ENCODE measurements around the gene IGSF9B.

The IGSF9B gene

DNA sequence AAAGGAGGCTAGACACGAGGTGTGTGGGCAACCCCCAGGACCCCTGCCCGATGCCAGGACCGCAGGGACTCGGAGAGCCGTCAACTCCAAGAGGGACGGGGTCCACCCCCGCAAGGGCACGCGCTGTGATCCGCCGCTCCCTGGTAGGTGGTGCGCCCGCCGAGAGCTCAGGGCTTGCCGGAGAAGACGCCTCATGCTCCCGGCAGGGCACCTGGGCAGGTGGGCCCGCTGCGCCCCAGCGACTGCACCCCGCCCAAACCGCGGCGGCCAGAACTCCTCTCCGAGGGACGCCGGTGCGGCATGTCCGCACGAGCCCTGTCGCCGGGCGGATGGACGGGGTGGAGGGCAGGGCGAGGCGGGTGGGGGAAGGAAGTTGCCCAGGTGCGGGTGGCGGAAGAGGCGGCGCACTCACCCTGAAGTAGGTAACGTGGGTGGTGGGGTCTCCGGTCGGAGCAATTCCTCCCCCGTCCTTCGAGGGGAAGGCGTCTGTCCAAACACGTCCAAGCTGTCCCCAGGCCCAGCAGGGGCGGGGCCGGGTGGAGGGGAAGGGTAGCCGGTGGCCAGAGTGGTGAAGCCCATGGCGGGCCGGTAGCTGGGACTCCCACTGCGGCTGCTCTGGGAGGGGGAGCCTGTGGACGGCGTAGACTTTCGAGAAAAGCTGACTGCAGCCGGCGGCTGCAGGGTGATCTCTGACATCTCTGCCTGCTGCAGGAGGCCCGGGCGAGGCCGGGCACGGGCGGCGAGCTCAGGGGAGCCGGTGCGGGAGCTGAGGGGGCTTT, 37.2 kb downstream of the IGSF9B start:
- H3K27ac ChIP-seq (ENCODE audit: low read length), result no peak overlapping the region
- no peak overlapping the region for H3K4me3 ChIP-seq (ENCODE audit: low read length in 2 of 2)
- H3K36me3 ChIP-seq (ENCODE audit: control insufficient read depth in 2 of 2, insufficient read depth in 2 of 2, low read length in 2 of 2), result peaks cover 43 to 54% of the 10 kb centered on the region in 2 donors

DNA sequence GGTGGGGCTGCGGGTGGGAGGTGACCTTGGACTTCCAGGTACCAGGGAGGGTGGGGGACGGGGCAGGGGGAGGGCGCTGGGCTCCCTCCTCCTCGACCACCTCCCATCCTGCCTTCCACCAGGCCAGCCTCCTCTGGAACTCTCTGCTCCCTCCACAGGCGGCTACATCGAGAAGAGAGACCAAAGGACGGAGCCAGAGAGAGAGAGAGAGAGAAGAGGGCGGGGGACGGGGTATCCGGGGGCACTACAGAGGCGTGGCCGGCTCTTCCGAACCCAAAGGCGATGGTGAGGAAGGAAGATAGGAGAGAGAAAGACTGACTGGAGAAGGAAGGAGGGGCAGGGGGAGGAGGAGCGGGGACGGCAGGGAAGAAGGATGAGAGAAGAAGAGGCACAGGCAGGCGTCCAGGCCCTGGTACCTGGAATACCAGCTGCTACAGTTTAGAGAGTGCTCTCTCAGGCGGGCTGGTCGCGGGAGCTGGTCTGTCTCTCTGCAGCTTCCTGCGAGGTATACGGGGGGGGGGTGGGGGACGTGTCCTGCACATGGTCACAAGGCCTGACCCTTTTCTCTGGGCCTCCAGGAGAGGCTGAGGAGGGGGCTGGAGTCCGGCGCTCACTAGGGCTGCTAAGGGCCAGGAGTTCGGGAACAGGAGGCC, 38.0 kb downstream of the IGSF9B start:
- no peak overlapping the region for H3K4me3 ChIP-seq (ENCODE audit: low read length in 2 of 2)
- H3K27ac ChIP-seq (ENCODE audit: low read length), result no peak overlapping the region
- no peaks in the 10 kb centered on the region for H3K27me3 ChIP-seq (ENCODE audit: control insufficient read depth in 1 of 2, insufficient read depth in 2 of 2, low read length in 2 of 2)
- H3K4me1 ChIP-seq (ENCODE audit: control insufficient read depth, insufficient read depth, low read length), result no peaks in the 10 kb centered on the region
- peaks cover 48 to 56% of the 10 kb centered on the region in 2 donors for H3K36me3 ChIP-seq (ENCODE audit: control insufficient read depth in 2 of 2, insufficient read depth in 2 of 2, low read length in 2 of 2)
- H3K9me3 ChIP-seq (ENCODE audit: control insufficient read depth in 2 of 2, low read length in 2 of 2), result no peaks in the 10 kb centered on the region
- no peak overlapping the region for H3K9ac ChIP-seq (ENCODE audit: low read length in 2 of 2)

More for the DNA sequence above, 37.2 kb downstream of the IGSF9B start:
- H3K9me3 ChIP-seq (ENCODE audit: control insufficient read depth in 2 of 2, low read length in 2 of 2), result no peaks in the 10 kb centered on the region
- no peaks in the 10 kb centered on the region for H3K4me1 ChIP-seq (ENCODE audit: control insufficient read depth, insufficient read depth, low read length)
- no peaks in the 10 kb centered on the region for H3K27me3 ChIP-seq (ENCODE audit: control insufficient read depth in 1 of 2, insufficient read depth in 2 of 2, low read length in 2 of 2)
- H3K9ac ChIP-seq (ENCODE audit: low read length in 2 of 2), result no peak overlapping the region

DNA sequence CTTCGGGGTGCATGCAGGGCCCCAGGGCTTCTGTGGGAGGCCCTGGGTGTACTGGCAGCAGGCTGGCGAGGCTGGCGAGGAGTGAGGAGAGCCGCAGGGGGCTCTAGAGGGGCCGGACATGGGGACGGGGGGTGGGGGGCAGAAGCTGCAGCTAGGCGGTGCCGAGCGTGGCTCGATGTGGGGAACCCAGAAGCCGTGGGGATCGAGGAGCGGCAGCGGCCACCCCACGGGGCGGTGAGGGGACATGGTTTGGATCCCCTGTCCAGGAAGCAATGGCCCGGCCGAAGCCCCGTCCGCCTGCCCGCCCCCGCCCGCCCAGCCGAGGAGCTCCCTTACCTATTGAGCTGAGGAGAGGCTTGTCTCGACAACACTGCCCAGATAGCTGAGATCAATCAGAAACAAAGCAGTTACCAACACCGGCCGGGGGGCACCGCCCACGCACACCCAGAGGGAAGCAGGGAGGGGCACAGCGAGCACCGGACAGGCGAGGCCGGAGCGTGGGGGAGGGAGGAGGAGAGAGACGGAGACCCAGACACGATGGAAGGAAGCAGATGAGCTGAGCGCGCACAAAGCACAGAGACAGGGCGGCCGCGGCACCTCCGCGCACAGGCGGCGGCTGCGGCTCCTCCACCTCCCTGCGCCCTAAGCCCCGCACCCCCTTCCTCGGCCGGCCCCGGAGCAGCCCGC, 38.7 kb downstream of the IGSF9B start:
- H3K9ac ChIP-seq (ENCODE audit: low read length in 2 of 2), result no peak overlapping the region
- H3K4me1 ChIP-seq (ENCODE audit: control insufficient read depth, insufficient read depth, low read length), result no peaks in the 10 kb centered on the region
- H3K4me3 ChIP-seq (ENCODE audit: low read length in 2 of 2), result no peak overlapping the region
- H3K9me3 ChIP-seq (ENCODE audit: control insufficient read depth in 2 of 2, low read length in 2 of 2), result no peaks in the 10 kb centered on the region
- no peaks in the 10 kb centered on the region for H3K27me3 ChIP-seq (ENCODE audit: control insufficient read depth in 1 of 2, insufficient read depth in 2 of 2, low read length in 2 of 2)
- H3K27ac ChIP-seq (ENCODE audit: low read length), result no peak overlapping the region
- H3K36me3 ChIP-seq (ENCODE audit: control insufficient read depth in 2 of 2, insufficient read depth in 2 of 2, low read length in 2 of 2), result peaks cover 48 to 57% of the 10 kb centered on the region in 2 donors

DNA sequence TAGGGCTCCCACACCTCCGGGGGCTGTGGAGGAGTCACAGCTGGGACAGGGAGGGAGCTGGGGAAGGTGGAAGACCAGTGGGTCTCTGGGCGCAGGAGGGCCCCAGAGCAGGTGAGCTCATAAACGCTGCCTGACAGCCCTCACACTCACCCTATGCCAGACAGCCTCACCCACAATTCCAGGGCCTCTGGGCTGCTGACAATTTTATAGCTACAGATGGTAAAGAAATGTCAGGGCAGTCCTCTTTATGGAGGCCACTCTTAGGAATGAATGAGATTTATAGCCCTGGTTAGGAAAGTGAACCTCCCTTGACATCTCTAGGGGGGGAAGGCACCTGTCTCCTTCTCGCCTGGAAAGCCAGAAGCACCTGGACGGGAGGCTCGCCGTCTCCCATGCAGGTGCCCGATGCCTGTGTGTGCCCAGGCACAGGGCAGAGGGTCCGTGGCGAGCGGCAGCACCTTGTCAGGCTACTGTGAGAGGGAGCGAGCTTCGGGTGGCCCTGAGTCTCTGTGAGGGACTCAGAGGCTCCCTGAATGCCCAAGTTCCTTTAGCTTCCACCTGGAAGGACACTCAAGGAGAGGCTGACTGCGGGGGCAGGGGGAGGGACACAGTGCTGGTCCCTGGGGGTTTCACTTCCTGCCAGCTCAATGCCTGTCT, 39.9 kb downstream of the IGSF9B start:
- Histone ChIP-seq H3K4me3 (ENCODE audit: low read length in 2 of 2) (no peak overlapping the region), H3K9ac (ENCODE audit: low read length in 2 of 2) (no peak overlapping the region), H3K27me3 (ENCODE audit: control insufficient read depth in 1 of 2, insufficient read depth in 2 of 2, low read length in 2 of 2) (no peaks in the 10 kb centered on the region), H3K9me3 (ENCODE audit: control insufficient read depth in 2 of 2, low read length in 2 of 2) (no peaks in the 10 kb centered on the region), H3K4me1 (ENCODE audit: control insufficient read depth, insufficient read depth, low read length) (no peaks in the 10 kb centered on the region), H3K36me3 (ENCODE audit: control insufficient read depth in 2 of 2, insufficient read depth in 2 of 2, low read length in 2 of 2) (peaks cover 51 to 55% of the 10 kb centered on the region in 2 donors), H3K27ac (ENCODE audit: low read length) (no peak overlapping the region)

DNA sequence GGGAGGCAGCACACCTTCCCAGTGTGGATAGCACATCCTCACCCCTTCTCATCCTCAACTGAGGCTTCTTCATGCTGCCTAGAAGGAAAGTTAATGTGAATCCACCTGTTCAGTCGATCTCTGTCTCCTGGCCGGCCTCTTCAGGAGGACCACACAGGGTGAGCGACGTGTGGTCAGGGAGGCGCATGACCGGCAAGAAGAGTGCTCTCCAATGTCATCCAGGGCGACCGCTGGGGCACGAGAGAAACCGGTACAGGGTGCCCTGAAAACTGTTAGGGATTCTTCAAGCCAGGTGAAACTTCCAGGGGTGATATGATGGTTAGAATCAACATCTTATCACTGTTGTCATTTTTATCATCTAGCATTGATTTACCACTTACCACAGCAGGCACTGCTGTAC, 43.0 kb downstream of the IGSF9B start:
- peaks cover 72 to 77% of the 10 kb centered on the region in 2 donors for H3K36me3 ChIP-seq (ENCODE audit: control insufficient read depth in 2 of 2, insufficient read depth in 2 of 2, low read length in 2 of 2)
- H3K4me3 ChIP-seq (ENCODE audit: low read length in 2 of 2), result no peak overlapping the region
- no peak overlapping the region for H3K27ac ChIP-seq (ENCODE audit: low read length)
- no peaks in the 10 kb centered on the region for H3K9me3 ChIP-seq (ENCODE audit: control insufficient read depth in 2 of 2, low read length in 2 of 2)
- no peaks in the 10 kb centered on the region for H3K27me3 ChIP-seq (ENCODE audit: control insufficient read depth in 1 of 2, insufficient read depth in 2 of 2, low read length in 2 of 2)
- H3K4me1 ChIP-seq (ENCODE audit: control insufficient read depth, insufficient read depth, low read length), result no peaks in the 10 kb centered on the region
- H3K9ac ChIP-seq (ENCODE audit: low read length in 2 of 2), result no peak overlapping the region

DNA sequence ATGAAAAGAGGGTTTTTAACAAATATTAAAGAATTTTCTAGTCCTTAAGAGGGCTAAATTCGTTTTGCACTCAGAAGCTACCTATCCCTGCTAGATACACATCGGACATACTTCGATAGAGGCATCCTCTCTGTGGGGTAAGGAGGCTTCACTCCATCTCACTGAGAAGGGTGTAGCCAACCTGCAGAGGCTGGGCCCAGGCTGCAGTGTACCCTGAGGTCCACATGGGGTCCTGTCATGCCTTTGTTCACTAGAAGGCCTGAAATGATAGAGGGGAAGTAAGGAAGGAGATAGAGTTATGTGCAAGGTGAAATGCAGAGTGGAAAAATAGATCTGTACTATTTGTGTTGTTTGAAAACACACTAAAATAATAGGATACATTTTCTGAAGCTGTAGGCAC, 45.6 kb downstream of the IGSF9B start:
- H3K27me3 ChIP-seq (ENCODE audit: control insufficient read depth in 1 of 2, insufficient read depth in 2 of 2, low read length in 2 of 2), result no peaks in the 10 kb centered on the region
- H3K9ac ChIP-seq (ENCODE audit: low read length in 2 of 2), result peak overlapping the region in 1 of 2 donors; percentile 13
- peaks cover 86% of the 10 kb centered on the region in 2 donors for H3K36me3 ChIP-seq (ENCODE audit: control insufficient read depth in 2 of 2, insufficient read depth in 2 of 2, low read length in 2 of 2)
- no peak overlapping the region for H3K27ac ChIP-seq (ENCODE audit: low read length)
- H3K4me1 ChIP-seq (ENCODE audit: control insufficient read depth, insufficient read depth, low read length), result no peaks in the 10 kb centered on the region
- no peaks in the 10 kb centered on the region for H3K9me3 ChIP-seq (ENCODE audit: control insufficient read depth in 2 of 2, low read length in 2 of 2)
- H3K4me3 ChIP-seq (ENCODE audit: low read length in 2 of 2), result no peak overlapping the region

DNA sequence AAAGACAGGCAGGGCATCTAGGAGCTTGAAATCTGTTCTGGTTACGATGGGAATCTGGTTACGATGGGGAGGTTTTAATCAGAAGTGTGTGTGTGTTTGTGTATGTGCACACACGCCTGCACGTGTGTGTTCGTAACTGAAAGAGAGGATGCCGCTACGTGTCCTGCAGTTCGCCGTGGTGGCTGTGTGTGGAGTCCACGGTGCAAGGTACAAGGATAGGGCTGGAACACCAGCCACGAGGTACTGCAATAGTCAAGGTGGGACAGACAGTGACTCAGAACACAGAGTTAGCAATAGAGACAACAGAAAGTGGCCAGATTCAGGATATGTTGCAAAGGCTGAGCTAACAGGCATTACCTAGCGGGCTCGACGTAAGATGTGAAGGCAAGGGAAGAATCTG, 46.7 kb downstream of the IGSF9B start:
- H3K27ac ChIP-seq (ENCODE audit: low read length), result no peak overlapping the region
- no peak overlapping the region for H3K4me3 ChIP-seq (ENCODE audit: low read length in 2 of 2)
- no peaks in the 10 kb centered on the region for H3K4me1 ChIP-seq (ENCODE audit: control insufficient read depth, insufficient read depth, low read length)
- no peaks in the 10 kb centered on the region for H3K9me3 ChIP-seq (ENCODE audit: control insufficient read depth in 2 of 2, low read length in 2 of 2)
- peaks cover 84 to 85% of the 10 kb centered on the region in 2 donors for H3K36me3 ChIP-seq (ENCODE audit: control insufficient read depth in 2 of 2, insufficient read depth in 2 of 2, low read length in 2 of 2)
- H3K9ac ChIP-seq (ENCODE audit: low read length in 2 of 2), result no peak overlapping the region
- H3K27me3 ChIP-seq (ENCODE audit: control insufficient read depth in 1 of 2, insufficient read depth in 2 of 2, low read length in 2 of 2), result no peaks in the 10 kb centered on the region

DNA sequence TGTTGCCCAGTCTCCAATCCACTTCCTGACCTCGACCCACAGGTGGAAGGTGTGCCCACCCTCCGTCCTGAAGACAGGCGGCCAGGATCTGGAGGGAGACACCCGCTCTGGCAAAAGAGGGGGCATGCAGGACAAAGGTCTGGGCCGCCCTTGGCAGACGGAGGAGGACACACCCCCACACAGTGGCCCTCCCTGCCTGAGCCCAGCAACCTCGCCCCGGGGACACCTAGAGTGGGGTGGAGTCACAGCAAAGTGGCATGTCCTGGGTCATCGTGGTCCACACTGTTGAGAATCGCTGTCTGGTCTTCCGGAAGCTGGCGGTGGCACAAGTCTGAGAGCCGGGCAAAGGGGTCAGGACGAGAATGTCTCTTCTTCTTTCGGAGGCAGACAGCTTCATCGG, 47.9 kb downstream of the IGSF9B start:
- Histone ChIP-seq H3K4me3 (ENCODE audit: low read length in 2 of 2) (no peak overlapping the region), H3K36me3 (ENCODE audit: control insufficient read depth in 2 of 2, insufficient read depth in 2 of 2, low read length in 2 of 2) (peaks cover 78 to 85% of the 10 kb centered on the region in 2 donors), H3K9ac (ENCODE audit: low read length in 2 of 2) (no peak overlapping the region), H3K9me3 (ENCODE audit: control insufficient read depth in 2 of 2, low read length in 2 of 2) (no peaks in the 10 kb centered on the region), H3K4me1 (ENCODE audit: control insufficient read depth, insufficient read depth, low read length) (peaks cover 2% of the 10 kb centered on the region), H3K27me3 (ENCODE audit: control insufficient read depth in 1 of 2, insufficient read depth in 2 of 2, low read length in 2 of 2) (no peaks in the 10 kb centered on the region), H3K27ac (ENCODE audit: low read length) (no peak overlapping the region)

DNA sequence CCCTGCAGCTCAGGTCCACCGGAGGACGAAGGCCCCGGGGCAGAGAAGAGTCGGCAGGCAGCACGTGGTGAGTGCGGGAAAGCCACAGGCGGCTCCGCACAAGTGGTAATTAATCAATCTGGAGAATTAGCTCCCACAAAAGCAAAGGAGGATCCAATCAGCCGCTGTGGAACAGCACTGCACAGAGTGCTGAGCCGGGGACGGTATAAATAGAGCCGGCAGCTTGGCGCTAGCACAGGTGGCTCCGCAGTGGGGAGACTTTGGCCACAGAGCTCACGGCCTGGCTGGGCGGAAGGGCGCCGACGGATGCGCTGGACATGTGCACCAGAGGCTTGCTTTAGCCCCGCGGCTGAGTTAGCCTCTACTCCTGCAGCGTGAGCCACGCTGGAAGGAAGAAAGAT, 48.9 kb downstream of the IGSF9B start:
- H3K9me3 ChIP-seq (ENCODE audit: control insufficient read depth in 2 of 2, low read length in 2 of 2), result no peaks in the 10 kb centered on the region
- no peaks in the 10 kb centered on the region for H3K27me3 ChIP-seq (ENCODE audit: control insufficient read depth in 1 of 2, insufficient read depth in 2 of 2, low read length in 2 of 2)
- H3K36me3 ChIP-seq (ENCODE audit: control insufficient read depth in 2 of 2, insufficient read depth in 2 of 2, low read length in 2 of 2), result peaks cover 76 to 85% of the 10 kb centered on the region in 2 donors
- H3K27ac ChIP-seq (ENCODE audit: low read length), result no peak overlapping the region
- peaks cover 2% of the 10 kb centered on the region for H3K4me1 ChIP-seq (ENCODE audit: control insufficient read depth, insufficient read depth, low read length)
- no peak overlapping the region for H3K9ac ChIP-seq (ENCODE audit: low read length in 2 of 2)
- H3K4me3 ChIP-seq (ENCODE audit: low read length in 2 of 2), result no peak overlapping the region

DNA sequence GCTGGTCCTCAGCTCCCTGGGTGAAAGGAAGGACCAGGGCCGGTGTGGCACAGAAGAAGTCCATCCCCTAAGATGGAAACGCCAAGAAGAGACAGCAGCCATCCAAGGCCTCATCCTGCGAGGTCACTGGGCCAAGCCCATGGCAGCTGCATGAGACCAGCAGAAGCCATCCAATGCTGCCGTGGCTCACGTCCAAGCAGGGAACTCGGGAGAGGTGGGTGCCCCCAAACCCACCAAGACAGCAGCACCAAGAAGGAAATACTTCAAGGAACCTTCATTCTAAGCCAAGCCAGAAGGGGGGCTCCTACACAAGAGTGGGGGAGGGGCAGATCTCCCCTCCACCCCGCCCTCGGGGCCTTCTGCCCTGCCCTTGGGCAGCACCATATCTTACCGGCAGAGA, 49.6 kb downstream of the IGSF9B start:
- Histone ChIP-seq H3K4me3 (ENCODE audit: low read length in 2 of 2) (no peak overlapping the region), H3K9ac (ENCODE audit: low read length in 2 of 2) (no peak overlapping the region), H3K4me1 (ENCODE audit: control insufficient read depth, insufficient read depth, low read length) (peaks cover 2% of the 10 kb centered on the region), H3K36me3 (ENCODE audit: control insufficient read depth in 2 of 2, insufficient read depth in 2 of 2, low read length in 2 of 2) (peaks cover 70 to 84% of the 10 kb centered on the region in 2 donors), H3K27ac (ENCODE audit: low read length) (no peak overlapping the region), H3K27me3 (ENCODE audit: control insufficient read depth in 1 of 2, insufficient read depth in 2 of 2, low read length in 2 of 2) (no peaks in the 10 kb centered on the region), H3K9me3 (ENCODE audit: control insufficient read depth in 2 of 2, low read length in 2 of 2) (no peaks in the 10 kb centered on the region)
